ENCODE results near the gene ZNF526. TPM values are rescaled to one million over a fixed set of nuclear protein-coding genes. Genes with fewer than 3 reads are reported as not detected.

Gene ZNF526
- total RNA-seq, 1 experiment from 2014 or later: 19.4 TPM

DNA sequence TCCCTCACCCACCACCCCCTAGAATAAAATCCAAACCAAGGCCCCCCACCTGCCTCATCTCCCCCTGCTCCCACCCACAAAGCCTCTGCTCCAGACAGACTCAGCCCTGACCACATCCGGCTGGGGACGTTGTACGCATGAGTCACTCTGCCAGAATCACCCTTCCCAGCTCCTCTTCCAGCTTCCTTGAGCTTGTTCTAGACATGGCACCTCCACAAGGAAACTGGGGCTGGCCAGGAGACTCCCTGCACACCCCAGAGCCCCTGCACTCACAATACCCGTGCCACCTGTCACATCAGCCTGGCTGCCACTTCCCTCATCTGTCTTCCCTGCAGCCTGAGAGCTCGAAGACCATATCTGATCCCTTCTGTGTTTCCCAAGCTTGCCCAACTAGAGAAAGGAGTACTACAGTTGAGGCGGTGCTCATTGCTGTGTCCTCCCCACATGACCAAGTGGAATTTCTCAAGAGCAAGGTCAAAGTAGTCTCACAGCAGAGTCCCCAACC, 12.3 kb upstream of the ZNF526 start:
- H3K36me3 ChIP-seq (ENCODE audit: control insufficient read depth, insufficient read depth, low read length): peaks cover 4% of the 10 kb centered on the region; the same call in 1 of the 2 replicates
- no peak overlapping the region for H3K4me3 ChIP-seq (ENCODE audit: low read depth, low read length)
- no peaks in the 10 kb centered on the region for H3K9me3 ChIP-seq
- H3K4me3 Mint-ChIP-seq (ENCODE audit: unreplicated experiment): no peak overlapping the region
- no TSS peak for BruUV-seq (replicated peaks)
- 0 out of 2 replicates have a peak, but pooled peaks cover 5% of the 10 kb centered on the region for H3K4me1 ChIP-seq
- TF ChIP-seq, protein P1, sequence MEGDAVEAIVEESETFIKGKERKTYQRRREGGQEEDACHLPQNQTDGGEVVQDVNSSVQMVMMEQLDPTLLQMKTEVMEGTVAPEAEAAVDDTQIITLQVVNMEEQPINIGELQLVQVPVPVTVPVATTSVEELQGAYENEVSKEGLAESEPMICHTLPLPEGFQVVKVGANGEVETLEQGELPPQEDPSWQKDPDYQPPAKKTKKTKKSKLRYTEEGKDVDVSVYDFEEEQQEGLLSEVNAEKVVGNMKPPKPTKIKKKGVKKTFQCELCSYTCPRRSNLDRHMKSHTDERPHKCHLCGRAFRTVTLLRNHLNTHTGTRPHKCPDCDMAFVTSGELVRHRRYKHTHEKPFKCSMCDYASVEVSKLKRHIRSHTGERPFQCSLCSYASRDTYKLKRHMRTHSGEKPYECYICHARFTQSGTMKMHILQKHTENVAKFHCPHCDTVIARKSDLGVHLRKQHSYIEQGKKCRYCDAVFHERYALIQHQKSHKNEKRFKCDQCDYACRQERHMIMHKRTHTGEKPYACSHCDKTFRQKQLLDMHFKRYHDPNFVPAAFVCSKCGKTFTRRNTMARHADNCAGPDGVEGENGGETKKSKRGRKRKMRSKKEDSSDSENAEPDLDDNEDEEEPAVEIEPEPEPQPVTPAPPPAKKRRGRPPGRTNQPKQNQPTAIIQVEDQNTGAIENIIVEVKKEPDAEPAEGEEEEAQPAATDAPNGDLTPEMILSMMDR (IDR thresholded peaks at IDR 0.05; ENCODE audit: insufficient read depth in 1 of 2, low read depth in 1 of 2, low read length in 1 of 2, severe bottlenecking in 1 of 2, unreplicated experiment in 1 of 2): no peak
- no peaks in the 10 kb centered on the region for H3K27me3 ChIP-seq (replicated peaks; ENCODE audit: control insufficient read depth, insufficient read depth, low read length)
- no peaks in the 10 kb centered on the region for H3K4me1 Mint-ChIP-seq (ENCODE audit: low read depth, unreplicated experiment)
- H3K36me3 Mint-ChIP-seq (ENCODE audit: insufficient read depth, unreplicated experiment): peaks cover 66% of the 10 kb centered on the region
- H3K27me3 Mint-ChIP-seq (ENCODE audit: insufficient read depth, unreplicated experiment): no peaks in the 10 kb centered on the region
- ChIA-PET POLR2A (no interaction called here), CTCF (no interaction called here)
- H3K27ac Mint-ChIP-seq (ENCODE audit: unreplicated experiment): no peak overlapping the region
- H3K9me3 Mint-ChIP-seq (ENCODE audit: unreplicated experiment): no peaks in the 10 kb centered on the region
- DNase-seq: no peak
- intact Hi-C loops (cut with micrococcal nuclease; ENCODE audit: unreplicated experiment): no loop called here

DNA sequence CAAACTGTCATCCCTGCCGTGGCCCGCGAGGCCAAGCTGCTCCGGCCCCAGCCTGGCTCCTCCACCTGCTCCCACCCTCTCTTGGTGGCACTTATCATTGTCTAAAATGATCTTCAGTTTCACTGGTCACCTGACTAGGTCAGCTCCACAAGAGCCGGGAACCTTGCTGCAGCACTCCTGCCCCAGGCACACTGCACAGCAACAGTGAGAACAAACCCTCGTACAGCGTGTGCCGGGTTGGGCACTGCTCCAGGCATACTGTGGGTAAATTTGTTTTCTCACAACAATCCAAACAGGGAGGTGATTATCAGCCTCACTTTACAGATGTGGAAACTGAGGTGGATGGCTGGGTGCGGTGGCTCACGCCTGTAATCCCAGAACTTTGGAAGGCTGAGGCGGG, 11.5 kb upstream of the ZNF526 start:
- Mint-ChIP-seq H3K4me1 (ENCODE audit: low read depth, unreplicated experiment) (no peaks in the 10 kb centered on the region), H3K27ac (ENCODE audit: unreplicated experiment) (no peak overlapping the region), H3K9me3 (ENCODE audit: unreplicated experiment) (no peaks in the 10 kb centered on the region), H3K36me3 (ENCODE audit: insufficient read depth, unreplicated experiment) (peaks cover 66% of the 10 kb centered on the region), H3K27me3 (ENCODE audit: insufficient read depth, unreplicated experiment) (no peaks in the 10 kb centered on the region), H3K4me3 (ENCODE audit: unreplicated experiment) (no peak overlapping the region)
- TF ChIP-seq, protein P1 (IDR thresholded peaks at IDR 0.05; ENCODE audit: insufficient read depth in 1 of 2, low read depth in 1 of 2, low read length in 1 of 2, severe bottlenecking in 1 of 2, unreplicated experiment in 1 of 2): no peak
- Histone ChIP-seq H3K4me1 (0 out of 2 replicates have a peak, but pooled peaks cover 5% of the 10 kb centered on the region), H3K9me3 (no peaks in the 10 kb centered on the region), H3K36me3 (ENCODE audit: control insufficient read depth, insufficient read depth, low read length) (peaks cover 4% of the 10 kb centered on the region; the same call in 1 of the 2 replicates), H3K27me3 (replicated peaks; ENCODE audit: control insufficient read depth, insufficient read depth, low read length) (no peaks in the 10 kb centered on the region), H3K4me3 (ENCODE audit: low read depth, low read length) (no peak overlapping the region)
- ChIA-PET CTCF (no interaction called here), POLR2A (no interaction called here)
- intact Hi-C loops (cut with micrococcal nuclease; ENCODE audit: unreplicated experiment): no loop called here
- DNase-seq: no peak
- no TSS peak for BruUV-seq (replicated peaks)

DNA sequence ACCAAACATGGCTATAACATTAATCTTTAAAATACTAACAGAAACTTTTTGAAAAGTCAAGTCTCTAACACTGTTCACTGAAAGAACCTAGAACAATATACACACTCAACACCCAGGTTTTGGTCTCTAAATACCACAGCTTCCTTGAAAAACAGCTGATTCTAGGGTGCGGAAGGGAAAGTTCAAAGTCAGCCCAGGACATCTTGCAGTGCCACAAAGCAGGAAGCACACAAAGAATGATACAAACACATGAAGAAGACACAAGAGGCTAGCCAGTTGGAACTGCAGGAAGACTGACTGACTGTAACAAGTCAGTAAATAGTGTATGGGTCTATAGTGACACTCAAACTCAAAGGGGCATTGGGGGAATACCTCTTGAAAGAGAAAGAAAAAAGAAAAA, 7.2 kb upstream of the ZNF526 start:
- peaks cover 2% of the 10 kb centered on the region; the same call in 1 of the 2 replicates for H3K36me3 ChIP-seq (ENCODE audit: control insufficient read depth, insufficient read depth, low read length)
- no peaks in the 10 kb centered on the region for H3K27me3 ChIP-seq (replicated peaks; ENCODE audit: control insufficient read depth, insufficient read depth, low read length)
- peaks cover 9% of the 10 kb centered on the region for H3K4me1 ChIP-seq
- Mint-ChIP-seq H3K27ac (ENCODE audit: unreplicated experiment) (no peak overlapping the region), H3K9me3 (ENCODE audit: unreplicated experiment) (no peaks in the 10 kb centered on the region), H3K4me1 (ENCODE audit: low read depth, unreplicated experiment) (peaks cover 10% of the 10 kb centered on the region), H3K4me3 (ENCODE audit: unreplicated experiment) (no peak overlapping the region), H3K27me3 (ENCODE audit: insufficient read depth, unreplicated experiment) (no peaks in the 10 kb centered on the region), H3K36me3 (ENCODE audit: insufficient read depth, unreplicated experiment) (peaks cover 58% of the 10 kb centered on the region)
- ChIA-PET POLR2A (no interaction called here), CTCF (no interaction called here)
- no peaks in the 10 kb centered on the region for H3K9me3 ChIP-seq
- intact Hi-C loops (cut with micrococcal nuclease; ENCODE audit: unreplicated experiment): no loop called here
- no peak for DNase-seq
- H3K4me3 ChIP-seq (ENCODE audit: low read depth, low read length): no peak overlapping the region
- TF ChIP-seq, protein P1 (IDR thresholded peaks at IDR 0.05; ENCODE audit: insufficient read depth in 1 of 2, low read depth in 1 of 2, low read length in 1 of 2, severe bottlenecking in 1 of 2, unreplicated experiment in 1 of 2): no peak
- BruUV-seq (replicated peaks): no TSS peak
